ENCODE data around the gene LIPC. TPM values are rescaled to one million over a fixed set of nuclear protein-coding genes. Genes with fewer than 3 reads are reported as not detected.

The LIPC gene
- polyA plus RNA-seq, 1 experiment = 0.31 TPM

DNA sequence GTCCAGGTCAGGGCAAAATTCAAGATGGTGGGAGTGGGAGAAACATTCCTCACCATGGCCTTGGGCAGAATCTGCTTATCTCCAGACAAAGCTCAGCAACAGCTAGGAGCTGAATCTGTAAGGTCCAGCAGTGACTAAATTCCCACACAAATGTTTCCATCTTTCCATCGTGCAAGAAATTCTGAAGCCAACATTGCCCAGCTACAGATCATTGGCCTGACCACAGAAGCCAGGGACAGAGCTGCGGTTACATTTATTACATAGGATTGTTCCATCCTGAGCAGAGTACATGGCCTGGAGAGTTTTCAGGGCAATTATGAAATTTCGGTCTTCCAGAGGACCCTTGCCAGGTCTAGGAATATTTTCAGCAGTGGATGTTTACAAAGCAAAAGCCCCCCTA is 100.3 kb downstream of the LIPC start:
- ChIA-PET CTCF (interaction anchor here (1.3 kb wide), 1 partner anchor 10 kb away, joined by 4 read pairs; no protein-coding TSS in a partner anchor), POLR2A (no interaction called here)
- H3K36me3 ChIP-seq (ENCODE audit: control insufficient read depth, insufficient read depth, low read length) = no peaks in the 10 kb centered on the region
- DNase-seq (ENCODE audit: low read depth) = no peak
- no peak overlapping the region for H3K4me3 ChIP-seq (ENCODE audit: low read depth, low read length)
- H3K27me3 ChIP-seq (ENCODE audit: control insufficient read depth, insufficient read depth, low read length) = peaks cover 10% of the 10 kb centered on the region
- TF ChIP-seq, protein P1, sequence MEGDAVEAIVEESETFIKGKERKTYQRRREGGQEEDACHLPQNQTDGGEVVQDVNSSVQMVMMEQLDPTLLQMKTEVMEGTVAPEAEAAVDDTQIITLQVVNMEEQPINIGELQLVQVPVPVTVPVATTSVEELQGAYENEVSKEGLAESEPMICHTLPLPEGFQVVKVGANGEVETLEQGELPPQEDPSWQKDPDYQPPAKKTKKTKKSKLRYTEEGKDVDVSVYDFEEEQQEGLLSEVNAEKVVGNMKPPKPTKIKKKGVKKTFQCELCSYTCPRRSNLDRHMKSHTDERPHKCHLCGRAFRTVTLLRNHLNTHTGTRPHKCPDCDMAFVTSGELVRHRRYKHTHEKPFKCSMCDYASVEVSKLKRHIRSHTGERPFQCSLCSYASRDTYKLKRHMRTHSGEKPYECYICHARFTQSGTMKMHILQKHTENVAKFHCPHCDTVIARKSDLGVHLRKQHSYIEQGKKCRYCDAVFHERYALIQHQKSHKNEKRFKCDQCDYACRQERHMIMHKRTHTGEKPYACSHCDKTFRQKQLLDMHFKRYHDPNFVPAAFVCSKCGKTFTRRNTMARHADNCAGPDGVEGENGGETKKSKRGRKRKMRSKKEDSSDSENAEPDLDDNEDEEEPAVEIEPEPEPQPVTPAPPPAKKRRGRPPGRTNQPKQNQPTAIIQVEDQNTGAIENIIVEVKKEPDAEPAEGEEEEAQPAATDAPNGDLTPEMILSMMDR (IDR thresholded peaks at IDR 0.05; ENCODE audit: insufficient read depth, low read depth, low read length) = no peak

GRCh38 chr15:58534556-58534955 is 102.8 kb downstream of the LIPC start:
- POLR2A ChIA-PET = no interaction called here
- no peaks in the 10 kb centered on the region for H3K36me3 ChIP-seq (ENCODE audit: control insufficient read depth, insufficient read depth, low read length)

DNA sequence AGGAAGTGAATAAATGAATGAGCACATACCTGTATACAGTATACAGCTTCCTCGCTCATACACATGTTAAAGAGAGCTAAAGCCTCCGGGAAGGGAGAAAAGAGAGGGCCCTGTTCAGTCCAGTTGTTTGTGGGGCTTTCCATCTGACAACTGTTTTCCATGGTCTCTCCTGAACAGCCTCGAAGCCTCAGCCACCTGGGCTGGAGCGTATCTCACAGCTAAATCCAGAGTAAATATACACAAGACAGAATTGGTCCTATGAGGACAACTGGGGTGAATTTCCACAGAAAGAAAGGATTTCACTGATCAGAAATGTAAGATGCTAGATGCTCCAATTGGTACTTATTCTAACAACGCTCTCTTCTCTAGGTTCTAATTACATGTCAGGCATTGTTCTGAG is 103.5 kb downstream of the LIPC start:
- H3K27me3 ChIP-seq (ENCODE audit: control insufficient read depth, insufficient read depth, low read length) = peaks cover 9% of the 10 kb centered on the region
- ChIA-PET POLR2A (no interaction called here), CTCF (interaction anchor here (0.8 kb wide), 1 partner anchor 11 kb away, joined by 3 read pairs; no protein-coding TSS in a partner anchor)
- DNase-seq (ENCODE audit: low read depth) = no peak
- TF ChIP-seq, protein P1 (IDR thresholded peaks at IDR 0.05; ENCODE audit: insufficient read depth, low read depth, low read length) = no peak
- no peak overlapping the region for H3K4me3 ChIP-seq (ENCODE audit: low read depth, low read length)
- H3K36me3 ChIP-seq (ENCODE audit: control insufficient read depth, insufficient read depth, low read length) = no peaks in the 10 kb centered on the region

More at GRCh38 chr15:58534556-58534955, 102.8 kb downstream of the LIPC start:
- no peak for DNase-seq (ENCODE audit: low read depth)
- Histone ChIP-seq H3K4me3 (ENCODE audit: low read depth, low read length) (no peak overlapping the region), H3K27me3 (ENCODE audit: control insufficient read depth, insufficient read depth, low read length) (peaks cover 11% of the 10 kb centered on the region)
- TF ChIP-seq, protein P1 (IDR thresholded peaks at IDR 0.05; ENCODE audit: insufficient read depth, low read depth, low read length) = no peak
- CTCF ChIA-PET = interaction anchor here (1.0 kb wide), 1 partner anchor 251 kb away, joined by 3 read pairs; no protein-coding TSS in a partner anchor

GRCh38 chr15:58535894-58536293 is 104.1 kb downstream of the LIPC start:
- H3K27me3 ChIP-seq (ENCODE audit: control insufficient read depth, insufficient read depth, low read length) = peaks cover 9% of the 10 kb centered on the region
- CTCF ChIA-PET = interaction anchor here (0.8 kb wide), 1 partner anchor 11 kb away, joined by 3 read pairs; no protein-coding TSS in a partner anchor
- TF ChIP-seq, protein P1 (IDR thresholded peaks at IDR 0.05; ENCODE audit: insufficient read depth, low read depth, low read length) = no peak
- no peak for DNase-seq (ENCODE audit: low read depth)
- no peaks in the 10 kb centered on the region for H3K36me3 ChIP-seq (ENCODE audit: control insufficient read depth, insufficient read depth, low read length)
- no peak overlapping the region for H3K4me3 ChIP-seq (ENCODE audit: low read depth, low read length)
- POLR2A ChIA-PET = no interaction called here

GRCh38 chr15:58536414-58536813 is 104.6 kb downstream of the LIPC start:
- peaks cover 9% of the 10 kb centered on the region for H3K27me3 ChIP-seq (ENCODE audit: control insufficient read depth, insufficient read depth, low read length)
- TF ChIP-seq, protein P1 (IDR thresholded peaks at IDR 0.05; ENCODE audit: insufficient read depth, low read depth, low read length) = no peak
- POLR2A ChIA-PET = no interaction called here
- CTCF ChIA-PET = no interaction called here
- no peak overlapping the region for H3K4me3 ChIP-seq (ENCODE audit: low read depth, low read length)
- no peak for DNase-seq (ENCODE audit: low read depth)
- H3K36me3 ChIP-seq (ENCODE audit: control insufficient read depth, insufficient read depth, low read length) = no peaks in the 10 kb centered on the region

All from BJ (cell line).